ENCODE results near the gene SIPA1.

SIPA1 gene

DNA sequence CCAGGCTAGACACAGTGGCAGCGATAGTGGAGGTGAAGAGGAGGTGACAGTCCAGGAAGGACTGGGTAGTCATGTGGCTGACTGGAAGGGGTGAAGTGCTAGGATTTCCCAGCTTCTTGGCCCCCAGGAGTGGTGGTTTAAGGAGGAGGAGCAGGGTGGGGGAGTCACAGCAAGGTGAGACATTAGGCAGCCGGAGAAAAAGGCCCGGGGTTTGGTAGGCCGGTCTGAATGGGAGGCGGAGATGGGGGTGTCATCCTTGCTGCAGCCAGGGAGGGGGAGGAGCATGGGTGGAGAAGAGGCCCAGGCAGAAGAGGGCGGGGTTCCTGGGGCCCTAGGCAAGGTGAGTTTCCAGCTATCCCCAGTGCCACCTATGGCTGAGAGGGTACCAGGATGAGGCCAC is 6.1 kb downstream of the SIPA1 start:
- in situ Hi-C loops (cut with HindIII; ENCODE audit: low pct_unique_long_range_greater_than_20kb, low sequenced_read_pairs): no loop called here
- DNase-seq (ENCODE audit: low read depth in 1 of 2, low spot score in 1 of 2): peak; percentile 89 to 94
- no peak for TF ChIP-seq JUND (IDR thresholded peaks at IDR 0.05; ENCODE audit: low read depth)

GRCh38 chr11:65644837-65645236 is 6.9 kb downstream of the SIPA1 start:
- TF ChIP-seq JUND (IDR thresholded peaks at IDR 0.05; ENCODE audit: low read depth): no peak

GRCh38 chr11:65645710-65646109 is 7.8 kb downstream of the SIPA1 start:
- TF ChIP-seq JUND (IDR thresholded peaks at IDR 0.05; ENCODE audit: low read depth): no peak
- in situ Hi-C loops (cut with HindIII; ENCODE audit: low pct_unique_long_range_greater_than_20kb, low sequenced_read_pairs): no loop called here
- DNase-seq (ENCODE audit: low read depth in 1 of 2, low spot score in 1 of 2): peak; percentile 50 to 56

More at GRCh38 chr11:65644837-65645236, 6.9 kb downstream of the SIPA1 start:
- in situ Hi-C loops (cut with HindIII; ENCODE audit: low pct_unique_long_range_greater_than_20kb, low sequenced_read_pairs): no loop called here
- DNase-seq (ENCODE audit: low read depth in 1 of 2, low spot score in 1 of 2): no peak

- DNase-seq (ENCODE audit: low read depth in 1 of 2, low spot score in 1 of 2): no peak
- in situ Hi-C loops (cut with HindIII; ENCODE audit: low pct_unique_long_range_greater_than_20kb, low sequenced_read_pairs): no loop called here
- no peak for TF ChIP-seq JUND (IDR thresholded peaks at IDR 0.05; ENCODE audit: low read depth)
These were observed 8.5 kb downstream of the SIPA1 start for GRCh38 chr11:65646288-65646957.

- DNase-seq (ENCODE audit: low read depth in 1 of 2, low spot score in 1 of 2): no peak
- TF ChIP-seq JUND (IDR thresholded peaks at IDR 0.05; ENCODE audit: low read depth): no peak
- in situ Hi-C loops (cut with HindIII; ENCODE audit: low pct_unique_long_range_greater_than_20kb, low sequenced_read_pairs): no loop called here
These were observed 9.2 kb downstream of the SIPA1 start for GRCh38 chr11:65646958-65647701.

- TF ChIP-seq JUND (IDR thresholded peaks at IDR 0.05; ENCODE audit: low read depth): no peak
- no peak for DNase-seq (ENCODE audit: low read depth in 1 of 2, low spot score in 1 of 2)
- in situ Hi-C loops (cut with HindIII; ENCODE audit: low pct_unique_long_range_greater_than_20kb, low sequenced_read_pairs): no loop called here
These were observed 11.1 kb downstream of the SIPA1 start for GRCh38 chr11:65648997-65649493.

DNA sequence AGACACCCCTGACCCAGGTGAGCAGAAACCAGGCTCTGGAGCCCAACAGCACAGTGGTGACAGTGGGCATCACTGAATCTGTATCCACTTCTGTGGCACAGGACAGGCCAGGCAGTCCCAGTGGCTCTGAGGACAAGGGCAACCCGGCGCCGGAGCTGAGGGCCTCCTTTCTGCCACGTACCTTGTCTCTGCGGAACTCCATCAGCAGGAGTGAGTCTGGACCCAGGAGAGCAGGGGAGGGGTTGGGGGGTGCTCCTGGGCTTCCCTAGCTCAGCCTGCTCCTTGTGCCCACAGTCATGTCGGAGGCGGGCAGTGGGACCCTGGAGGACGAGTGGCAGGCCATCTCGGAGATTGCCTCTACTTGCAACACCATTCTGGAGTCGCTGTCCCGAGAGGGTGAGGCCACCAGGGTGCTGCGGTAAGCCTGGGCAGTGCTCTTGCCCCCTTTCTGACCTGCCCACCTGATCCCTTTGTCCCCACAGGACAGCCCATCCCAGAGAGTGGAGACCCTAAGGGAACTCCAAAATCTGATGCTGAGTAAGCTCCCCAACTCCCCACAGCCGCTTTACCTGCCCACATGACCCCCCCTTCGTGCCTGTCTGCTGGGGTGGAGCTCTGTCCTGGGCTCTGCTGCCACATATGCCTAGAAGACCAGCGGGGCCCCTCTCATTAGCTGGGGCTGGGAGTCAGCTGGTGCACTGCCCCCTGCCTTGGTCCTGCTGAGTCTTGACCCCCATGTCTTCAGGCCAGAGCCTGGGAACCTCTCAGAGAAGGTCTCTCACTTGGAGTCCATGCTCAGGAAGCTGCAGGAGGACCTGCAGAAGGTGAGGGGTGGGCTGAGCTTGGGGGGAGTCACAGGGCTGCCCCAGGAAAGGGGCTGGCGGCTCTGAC is 12.0 kb downstream of the SIPA1 start:
- in situ Hi-C loops (cut with HindIII; ENCODE audit: low pct_unique_long_range_greater_than_20kb, low sequenced_read_pairs): no loop called here
- peak in 1 of 2 experiments; percentile 58 for DNase-seq (ENCODE audit: low read depth in 1 of 2, low spot score in 1 of 2)
- TF ChIP-seq JUND (IDR thresholded peaks at IDR 0.05; ENCODE audit: low read depth): no peak

DNA sequence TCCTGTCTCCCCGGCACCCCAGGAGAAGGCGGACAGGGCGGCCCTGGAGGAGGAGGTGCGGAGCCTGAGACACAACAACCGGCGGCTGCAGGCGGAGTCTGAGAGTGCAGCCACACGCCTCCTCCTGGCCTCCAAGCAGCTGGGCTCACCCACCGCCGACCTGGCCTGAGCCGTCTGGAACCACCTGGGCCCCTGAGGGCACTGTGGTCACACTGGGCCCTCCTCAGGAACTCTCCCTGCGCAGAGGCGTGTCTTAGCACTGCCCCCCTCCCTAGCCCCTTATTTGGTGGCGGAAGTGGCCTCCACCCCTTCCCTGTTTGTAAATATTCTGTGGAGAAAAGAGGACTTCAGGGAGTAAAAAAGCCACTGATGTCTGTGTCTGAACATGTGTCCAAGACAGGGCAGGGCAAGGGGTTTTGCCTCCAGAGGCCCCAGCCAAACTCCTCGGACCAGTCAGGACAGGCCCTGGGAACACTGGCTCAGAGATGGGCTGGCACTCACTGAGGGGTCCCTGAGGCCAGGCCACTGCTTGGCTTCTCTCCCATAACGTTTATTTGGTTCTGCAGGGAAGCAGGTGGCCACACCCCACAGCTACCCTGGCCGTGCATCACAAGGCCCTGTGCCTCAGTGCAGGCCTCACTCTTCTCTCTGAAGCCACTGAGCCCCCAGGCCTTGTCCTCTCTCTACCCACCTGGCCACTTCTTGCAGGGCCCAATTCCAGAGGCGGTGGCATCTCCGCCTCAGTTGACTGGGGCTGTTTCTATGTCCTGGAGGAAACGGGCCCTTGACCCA is 12.8 kb downstream of the SIPA1 start:
- TF ChIP-seq JUND (IDR thresholded peaks at IDR 0.05; ENCODE audit: low read depth): no peak
- in situ Hi-C loops (cut with HindIII; ENCODE audit: low pct_unique_long_range_greater_than_20kb, low sequenced_read_pairs): no loop called here
- DNase-seq (ENCODE audit: low read depth in 1 of 2, low spot score in 1 of 2): peak; percentile 93

- in situ Hi-C loops (cut with HindIII; ENCODE audit: low pct_unique_long_range_greater_than_20kb, low sequenced_read_pairs): no loop called here
- DNase-seq (ENCODE audit: low read depth in 1 of 2, low spot score in 1 of 2): no peak
- no peak for TF ChIP-seq JUND (IDR thresholded peaks at IDR 0.05; ENCODE audit: low read depth)
These were observed 13.4 kb downstream of the SIPA1 start for GRCh38 chr11:65651339-65651588.

DNA sequence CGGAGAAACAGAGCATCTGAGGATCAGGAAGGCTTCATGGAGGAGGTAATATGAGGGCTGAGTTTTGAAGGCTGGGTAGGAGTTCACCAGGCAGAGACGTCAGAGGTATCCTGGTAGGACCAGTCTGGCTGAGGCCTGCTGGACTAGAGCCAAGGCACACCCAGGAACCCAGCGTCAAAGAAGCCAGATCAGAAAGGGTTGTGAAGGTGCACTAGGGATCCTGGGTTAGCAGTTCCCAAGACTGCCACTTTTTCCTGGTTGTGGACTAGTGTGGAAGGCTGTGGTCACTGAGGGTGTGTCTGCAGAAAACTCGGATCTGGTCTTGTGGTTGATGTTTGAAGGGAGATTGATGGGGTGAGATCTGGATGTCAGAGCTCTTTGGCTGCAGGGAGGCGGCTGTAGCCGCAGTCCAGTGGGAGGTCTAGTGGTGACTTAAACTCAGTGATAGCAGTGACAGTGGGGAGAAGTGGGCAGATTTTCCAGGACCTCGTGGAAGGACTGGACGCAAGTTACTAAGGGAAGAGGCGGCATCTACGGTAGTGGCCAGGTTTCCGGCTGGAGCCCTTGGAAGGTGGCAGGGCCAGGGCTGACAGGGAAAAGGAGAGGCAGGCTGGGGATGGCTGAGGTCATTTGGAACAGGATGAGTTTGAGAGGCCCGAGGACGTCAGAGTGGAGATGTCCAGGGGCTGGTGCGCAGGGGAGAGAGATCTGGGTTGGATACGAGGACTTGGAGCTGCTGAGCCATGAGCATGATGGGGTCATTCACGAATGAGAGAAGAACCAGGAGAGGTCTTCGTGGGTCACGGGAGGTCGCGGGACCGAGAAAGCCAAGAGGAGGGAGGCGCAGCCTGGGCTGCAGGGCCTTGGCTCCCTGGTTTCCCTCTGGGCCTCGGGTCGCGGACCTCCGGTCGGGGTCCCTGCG is 13.9 kb downstream of the SIPA1 start:
- in situ Hi-C loops (cut with HindIII; ENCODE audit: low pct_unique_long_range_greater_than_20kb, low sequenced_read_pairs): no loop called here
- TF ChIP-seq JUND (IDR thresholded peaks at IDR 0.05; ENCODE audit: low read depth): no peak

GRCh38 chr11:65652511-65653228 is 14.8 kb downstream of the SIPA1 start:
- TF ChIP-seq JUND (IDR thresholded peaks at IDR 0.05; ENCODE audit: low read depth): no peak
- in situ Hi-C loops (cut with HindIII; ENCODE audit: low pct_unique_long_range_greater_than_20kb, low sequenced_read_pairs): no loop called here
- peak; percentile 94 to 99 for DNase-seq (ENCODE audit: low read depth in 1 of 2, low spot score in 1 of 2)

More for the DNA sequence above, 13.9 kb downstream of the SIPA1 start:
- peak; percentile 89 for DNase-seq (ENCODE audit: low read depth in 1 of 2, low spot score in 1 of 2)

Data from T47D (cell line).